ENCODE data around the gene DMBT1.

DNA sequence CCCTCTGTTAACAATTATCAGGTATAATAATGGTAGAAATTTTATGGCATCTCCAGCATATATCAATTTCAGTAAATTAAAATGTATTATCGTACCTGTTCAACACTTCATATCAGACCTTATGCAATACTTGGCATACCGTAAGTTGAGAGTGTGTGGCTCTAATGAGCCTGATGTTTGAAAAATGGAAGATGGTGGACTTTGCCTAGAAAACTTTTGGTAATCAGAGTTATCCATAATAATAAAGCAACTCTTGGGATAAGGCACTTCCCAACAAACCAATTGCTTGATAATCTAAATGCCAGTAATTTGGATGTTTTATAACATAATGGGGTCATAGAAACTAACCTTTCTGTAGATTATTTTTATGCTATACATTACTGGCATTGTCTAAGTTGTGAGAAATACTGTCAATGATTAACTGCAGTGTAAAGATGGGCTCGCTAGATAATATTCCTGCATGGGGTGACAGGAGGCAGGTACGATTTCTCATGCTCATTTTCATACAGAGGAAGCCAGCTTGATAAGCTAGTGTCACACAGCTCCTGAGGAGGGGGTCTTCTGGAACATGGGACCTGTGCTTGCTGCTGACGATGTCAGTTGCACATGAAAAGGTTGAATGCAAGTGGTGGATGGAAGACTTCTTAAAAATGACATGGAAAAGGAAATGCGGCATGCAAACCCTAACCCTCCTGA is 27.8 kb upstream of the DMBT1 start:
- TF ChIP-seq, protein P1, sequence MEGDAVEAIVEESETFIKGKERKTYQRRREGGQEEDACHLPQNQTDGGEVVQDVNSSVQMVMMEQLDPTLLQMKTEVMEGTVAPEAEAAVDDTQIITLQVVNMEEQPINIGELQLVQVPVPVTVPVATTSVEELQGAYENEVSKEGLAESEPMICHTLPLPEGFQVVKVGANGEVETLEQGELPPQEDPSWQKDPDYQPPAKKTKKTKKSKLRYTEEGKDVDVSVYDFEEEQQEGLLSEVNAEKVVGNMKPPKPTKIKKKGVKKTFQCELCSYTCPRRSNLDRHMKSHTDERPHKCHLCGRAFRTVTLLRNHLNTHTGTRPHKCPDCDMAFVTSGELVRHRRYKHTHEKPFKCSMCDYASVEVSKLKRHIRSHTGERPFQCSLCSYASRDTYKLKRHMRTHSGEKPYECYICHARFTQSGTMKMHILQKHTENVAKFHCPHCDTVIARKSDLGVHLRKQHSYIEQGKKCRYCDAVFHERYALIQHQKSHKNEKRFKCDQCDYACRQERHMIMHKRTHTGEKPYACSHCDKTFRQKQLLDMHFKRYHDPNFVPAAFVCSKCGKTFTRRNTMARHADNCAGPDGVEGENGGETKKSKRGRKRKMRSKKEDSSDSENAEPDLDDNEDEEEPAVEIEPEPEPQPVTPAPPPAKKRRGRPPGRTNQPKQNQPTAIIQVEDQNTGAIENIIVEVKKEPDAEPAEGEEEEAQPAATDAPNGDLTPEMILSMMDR (IDR thresholded peaks at IDR 0.05), result no peak
- TF ChIP-seq POLR2A (IDR thresholded peaks at IDR 0.05), result no peak
